ENCODE measurements around the gene PRKAA2.

DNA sequence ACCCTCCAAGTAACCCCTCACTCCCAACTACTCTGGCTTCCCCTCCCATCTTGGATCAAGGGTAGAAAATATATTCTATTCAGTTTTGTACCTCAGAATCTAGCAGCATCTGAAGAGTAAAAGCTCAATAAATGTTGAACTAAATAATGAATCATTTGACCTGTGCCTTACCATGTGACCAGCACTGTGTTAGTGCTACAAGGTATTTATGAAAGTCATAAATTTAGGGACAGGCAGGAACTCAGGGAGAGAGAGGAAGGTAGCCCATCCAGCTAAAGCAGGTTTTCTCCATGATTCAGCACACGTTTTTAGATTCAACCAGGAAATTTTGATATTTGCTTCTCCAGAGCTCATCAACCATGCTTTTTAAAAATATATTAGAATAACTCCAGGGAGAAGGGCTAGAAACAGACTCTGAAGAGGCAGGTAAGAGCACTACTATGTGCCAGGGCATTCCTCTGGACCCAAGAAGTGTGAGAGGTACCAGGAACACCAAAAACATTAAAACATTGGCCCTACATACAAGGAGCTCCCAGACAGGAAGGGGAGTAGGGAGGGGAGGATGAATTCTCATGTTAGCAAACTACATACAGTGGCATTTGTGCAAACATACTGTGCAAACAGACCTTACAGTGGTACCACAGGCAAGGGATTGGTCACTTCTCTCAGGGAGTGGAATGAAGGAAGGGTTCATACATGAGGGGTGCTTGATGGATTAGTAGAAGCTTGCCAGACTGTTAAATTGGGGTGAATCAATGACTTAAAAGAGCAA lies 109.8 kb downstream of the PRKAA2 start:
- TF ChIP-seq JUND (CRISPR knock-in tag; IDR thresholded peaks at IDR 0.05) (no peak), RELA (CRISPR knock-in tag; IDR thresholded peaks at IDR 0.05) (no peak), ZFP36 (IDR thresholded peaks at IDR 0.05; ENCODE audit: borderline replicate concordance, low read depth, low read length, partially characterized antibody) (no peak), ZNF780A (CRISPR knock-in tag; IDR thresholded peaks at IDR 0.05) (no peak), TBL1XR1 (IDR thresholded peaks at IDR 0.05; ENCODE audit: borderline replicate concordance, low read length, partially characterized antibody) (no peak), ZNF768 (CRISPR knock-in tag; IDR thresholded peaks at IDR 0.05) (no peak), NFE2L1 (CRISPR knock-in tag; IDR thresholded peaks at IDR 0.05; ENCODE audit: borderline replicate concordance) (no peak), ZNF350 (CRISPR knock-in tag; IDR thresholded peaks at IDR 0.05; ENCODE audit: borderline replicate concordance, low read depth) (no peak)
- TF ChIP-seq, protein P1, sequence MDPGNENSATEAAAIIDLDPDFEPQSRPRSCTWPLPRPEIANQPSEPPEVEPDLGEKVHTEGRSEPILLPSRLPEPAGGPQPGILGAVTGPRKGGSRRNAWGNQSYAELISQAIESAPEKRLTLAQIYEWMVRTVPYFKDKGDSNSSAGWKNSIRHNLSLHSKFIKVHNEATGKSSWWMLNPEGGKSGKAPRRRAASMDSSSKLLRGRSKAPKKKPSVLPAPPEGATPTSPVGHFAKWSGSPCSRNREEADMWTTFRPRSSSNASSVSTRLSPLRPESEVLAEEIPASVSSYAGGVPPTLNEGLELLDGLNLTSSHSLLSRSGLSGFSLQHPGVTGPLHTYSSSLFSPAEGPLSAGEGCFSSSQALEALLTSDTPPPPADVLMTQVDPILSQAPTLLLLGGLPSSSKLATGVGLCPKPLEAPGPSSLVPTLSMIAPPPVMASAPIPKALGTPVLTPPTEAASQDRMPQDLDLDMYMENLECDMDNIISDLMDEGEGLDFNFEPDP (CRISPR knock-in tag; conservative IDR thresholded peaks at IDR 0.05) = no peak
- TF ChIP-seq, protein P2, sequence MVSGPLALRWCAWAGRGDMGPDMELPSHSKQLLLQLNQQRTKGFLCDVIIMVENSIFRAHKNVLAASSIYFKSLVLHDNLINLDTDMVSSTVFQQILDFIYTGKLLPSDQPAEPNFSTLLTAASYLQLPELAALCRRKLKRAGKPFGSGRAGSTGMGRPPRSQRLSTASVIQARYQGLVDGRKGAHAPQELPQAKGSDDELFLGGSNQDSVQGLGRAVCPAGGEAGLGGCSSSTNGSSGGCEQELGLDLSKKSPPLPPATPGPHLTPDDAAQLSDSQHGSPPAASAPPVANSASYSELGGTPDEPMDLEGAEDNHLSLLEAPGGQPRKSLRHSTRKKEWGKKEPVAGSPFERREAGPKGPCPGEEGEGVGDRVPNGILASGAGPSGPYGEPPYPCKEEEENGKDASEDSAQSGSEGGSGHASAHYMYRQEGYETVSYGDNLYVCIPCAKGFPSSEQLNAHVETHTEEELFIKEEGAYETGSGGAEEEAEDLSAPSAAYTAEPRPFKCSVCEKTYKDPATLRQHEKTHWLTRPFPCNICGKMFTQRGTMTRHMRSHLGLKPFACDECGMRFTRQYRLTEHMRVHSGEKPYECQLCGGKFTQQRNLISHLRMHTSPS (CRISPR knock-in tag; IDR thresholded peaks at IDR 0.05; ENCODE audit: low read depth) = no peak
- TF ChIP-seq, protein P3, sequence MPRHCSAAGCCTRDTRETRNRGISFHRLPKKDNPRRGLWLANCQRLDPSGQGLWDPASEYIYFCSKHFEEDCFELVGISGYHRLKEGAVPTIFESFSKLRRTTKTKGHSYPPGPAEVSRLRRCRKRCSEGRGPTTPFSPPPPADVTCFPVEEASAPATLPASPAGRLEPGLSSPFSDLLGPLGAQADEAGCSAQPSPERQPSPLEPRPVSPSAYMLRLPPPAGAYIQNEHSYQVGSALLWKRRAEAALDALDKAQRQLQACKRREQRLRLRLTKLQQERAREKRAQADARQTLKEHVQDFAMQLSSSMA (CRISPR knock-in tag; IDR thresholded peaks at IDR 0.05) = no peak
- TF ChIP-seq, protein P4, sequence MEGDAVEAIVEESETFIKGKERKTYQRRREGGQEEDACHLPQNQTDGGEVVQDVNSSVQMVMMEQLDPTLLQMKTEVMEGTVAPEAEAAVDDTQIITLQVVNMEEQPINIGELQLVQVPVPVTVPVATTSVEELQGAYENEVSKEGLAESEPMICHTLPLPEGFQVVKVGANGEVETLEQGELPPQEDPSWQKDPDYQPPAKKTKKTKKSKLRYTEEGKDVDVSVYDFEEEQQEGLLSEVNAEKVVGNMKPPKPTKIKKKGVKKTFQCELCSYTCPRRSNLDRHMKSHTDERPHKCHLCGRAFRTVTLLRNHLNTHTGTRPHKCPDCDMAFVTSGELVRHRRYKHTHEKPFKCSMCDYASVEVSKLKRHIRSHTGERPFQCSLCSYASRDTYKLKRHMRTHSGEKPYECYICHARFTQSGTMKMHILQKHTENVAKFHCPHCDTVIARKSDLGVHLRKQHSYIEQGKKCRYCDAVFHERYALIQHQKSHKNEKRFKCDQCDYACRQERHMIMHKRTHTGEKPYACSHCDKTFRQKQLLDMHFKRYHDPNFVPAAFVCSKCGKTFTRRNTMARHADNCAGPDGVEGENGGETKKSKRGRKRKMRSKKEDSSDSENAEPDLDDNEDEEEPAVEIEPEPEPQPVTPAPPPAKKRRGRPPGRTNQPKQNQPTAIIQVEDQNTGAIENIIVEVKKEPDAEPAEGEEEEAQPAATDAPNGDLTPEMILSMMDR (CRISPR knock-in tag; IDR thresholded peaks at IDR 0.05) = no peak

All from HepG2 (cell line).